Measurements from ENCODE around the gene ZBTB25.

ZBTB25 gene

DNA sequence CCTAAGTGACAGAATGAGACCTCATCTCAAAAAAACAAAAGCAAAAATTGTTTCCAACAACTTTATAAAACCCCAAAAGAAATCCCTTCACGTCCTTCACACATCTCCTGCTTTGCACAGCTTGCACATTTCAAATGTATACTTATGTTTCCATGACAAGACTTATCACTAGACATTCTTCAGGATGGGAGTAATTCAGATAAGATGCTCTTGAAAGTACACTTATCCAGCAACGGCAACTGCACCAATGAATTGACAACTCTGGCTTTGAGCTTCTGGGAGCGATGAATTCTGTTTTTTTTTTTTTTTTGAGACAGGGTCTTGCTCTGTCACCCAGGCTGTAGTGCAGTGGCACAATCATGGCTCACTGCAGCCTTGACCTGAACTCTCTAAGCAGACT is 69.1 kb downstream of the ZBTB25 start:
- no peak for DNase-seq

DNA sequence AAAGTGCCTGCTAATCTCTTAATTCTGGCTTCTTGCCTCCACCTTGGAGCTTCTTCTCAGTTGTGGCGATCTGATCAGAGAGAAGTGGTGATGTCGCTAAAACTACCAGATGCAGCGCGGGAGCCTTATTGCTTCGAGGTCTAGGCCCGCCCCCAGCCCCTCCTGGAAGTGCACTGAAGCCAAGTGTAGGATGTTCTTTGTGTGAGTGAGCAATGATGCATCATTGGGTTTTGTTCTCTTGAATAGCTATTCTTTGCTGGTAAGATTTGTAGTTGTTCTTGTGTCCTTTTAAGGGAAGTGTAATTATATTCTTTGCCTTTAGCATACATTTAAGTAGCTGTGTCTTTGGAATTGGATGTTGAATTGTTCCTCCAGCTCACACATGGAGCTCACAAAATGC is 79.7 kb downstream of the ZBTB25 start:
- DNase-seq: no peak

DNA sequence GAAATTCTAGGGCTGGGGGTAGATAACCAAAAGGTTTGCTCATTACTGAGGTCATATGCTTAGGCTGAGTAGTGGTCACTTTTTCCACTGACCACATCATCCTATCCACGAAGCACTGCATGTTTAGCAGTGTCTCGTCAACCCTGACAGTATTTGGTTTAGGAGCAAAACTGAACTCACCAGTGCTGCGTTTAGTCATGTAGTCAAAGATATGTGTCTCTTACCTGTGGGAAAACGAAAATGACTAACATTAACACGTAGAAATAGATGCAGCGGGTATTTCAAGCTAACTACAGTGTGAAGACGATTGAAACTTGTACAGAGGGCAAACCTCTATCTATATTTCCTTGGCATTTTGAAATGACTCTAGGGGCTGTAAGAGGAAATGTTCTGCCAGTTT is 80.9 kb downstream of the ZBTB25 start:
- no peak for DNase-seq

DNA sequence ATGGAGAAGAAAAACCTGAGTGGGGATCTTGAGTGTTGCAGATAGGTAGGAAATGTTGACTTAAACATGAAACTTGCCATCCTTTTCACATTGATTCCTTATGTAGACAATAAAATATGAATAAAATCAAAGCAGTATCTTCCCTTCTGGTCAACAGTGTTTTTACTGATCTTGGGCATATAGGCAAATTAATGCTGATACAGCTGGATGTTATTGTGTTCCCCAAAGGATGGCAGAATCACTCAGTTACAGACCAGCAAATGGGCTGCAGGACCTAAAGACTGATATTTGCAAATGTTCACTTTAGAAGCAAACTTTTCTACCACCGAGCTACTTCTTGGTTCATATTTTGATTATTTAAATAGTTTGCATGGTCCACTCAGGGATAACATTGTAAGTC is 81.6 kb downstream of the ZBTB25 start:
- DNase-seq: no peak

DNA sequence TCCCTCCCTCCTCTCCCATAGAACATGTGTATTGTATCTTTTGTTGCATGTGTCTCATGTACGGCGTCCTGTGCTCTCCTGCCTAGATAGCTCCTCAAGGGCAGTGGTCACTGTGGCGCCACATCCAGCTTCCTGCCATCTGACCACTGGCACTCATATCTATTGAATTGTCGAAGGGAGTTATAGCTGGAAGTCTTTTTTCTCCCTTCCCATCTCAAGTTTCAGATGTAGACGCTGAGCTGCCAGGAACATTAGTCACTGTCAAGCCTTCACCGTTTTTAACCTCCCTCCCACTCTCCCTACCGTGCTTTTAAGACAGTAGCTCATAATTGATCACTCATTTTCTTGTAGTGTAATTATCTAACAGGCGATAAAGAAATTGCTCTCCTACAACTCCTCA is 82.5 kb downstream of the ZBTB25 start:
- no peak for DNase-seq

DNA sequence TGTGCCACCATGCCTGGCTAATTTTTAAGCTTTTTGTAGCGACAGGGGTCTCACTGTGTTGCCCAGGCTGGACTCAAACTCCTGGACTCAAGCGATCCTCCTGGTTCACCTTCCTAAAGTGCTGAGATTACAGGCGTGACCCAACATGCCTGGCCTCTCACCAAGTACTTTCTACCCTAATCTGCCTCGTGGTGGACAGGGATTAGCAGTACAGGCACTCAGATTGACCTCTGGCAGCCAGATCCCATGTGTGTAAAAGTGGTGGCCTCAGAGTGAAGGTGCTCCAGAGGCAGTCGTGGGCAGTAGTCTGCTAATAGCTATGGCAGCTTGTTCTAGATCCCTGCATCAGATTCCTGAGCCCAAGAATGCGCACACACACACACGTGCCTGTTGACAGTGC is 84.6 kb downstream of the ZBTB25 start:
- DNase-seq: no peak

DNA sequence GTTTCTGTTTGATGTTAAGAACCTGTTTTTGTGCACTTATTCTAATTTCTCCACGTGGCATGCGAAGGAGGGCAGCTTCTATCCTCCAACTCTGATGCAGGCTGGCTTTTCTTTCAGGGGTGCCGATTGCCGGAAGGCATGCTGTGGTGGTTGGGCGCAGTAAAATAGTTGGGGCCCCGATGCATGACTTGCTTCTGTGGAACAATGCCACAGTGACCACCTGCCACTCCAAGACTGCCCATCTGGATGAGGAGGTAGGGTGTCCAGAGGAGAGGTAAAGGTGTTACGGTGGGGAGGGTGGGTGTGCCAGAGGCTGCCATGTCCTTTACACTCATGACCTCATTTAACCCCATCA is 85.9 kb downstream of the ZBTB25 start:
- no peak for DNase-seq

DNA sequence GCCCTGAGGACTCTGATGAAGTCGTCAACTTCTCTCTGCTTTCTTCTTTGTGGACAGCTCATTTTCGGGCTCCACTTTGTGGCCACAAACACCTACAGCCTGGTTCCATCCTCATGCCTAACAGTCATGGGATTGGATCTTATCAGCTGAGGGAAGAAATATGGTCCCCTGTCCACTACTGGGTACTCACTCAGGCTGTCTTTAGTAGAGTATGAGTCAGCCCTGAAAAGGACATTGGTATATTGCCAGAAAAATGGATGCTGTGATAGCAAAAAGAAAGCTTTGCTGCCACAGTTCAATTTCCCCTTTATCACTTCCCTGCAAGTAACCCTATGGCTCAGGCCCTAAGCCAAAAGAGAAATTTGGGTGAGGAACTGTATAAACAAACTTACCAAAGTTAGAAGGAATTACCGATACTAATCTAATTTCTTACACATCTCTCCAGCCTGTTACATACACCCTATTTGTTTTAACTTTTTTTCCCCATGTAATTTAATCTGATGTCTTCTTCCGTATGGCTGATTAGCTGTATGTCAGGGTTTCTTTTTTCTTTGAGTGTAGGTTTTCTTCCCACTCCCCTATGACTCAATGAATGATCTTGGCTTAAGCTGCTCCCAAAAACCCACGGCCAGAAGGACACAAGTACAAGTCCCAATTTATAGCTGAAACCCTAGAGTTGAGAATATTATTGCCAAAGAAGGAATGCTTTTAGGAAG is 86.4 kb downstream of the ZBTB25 start:
- DNase-seq: no peak

DNA sequence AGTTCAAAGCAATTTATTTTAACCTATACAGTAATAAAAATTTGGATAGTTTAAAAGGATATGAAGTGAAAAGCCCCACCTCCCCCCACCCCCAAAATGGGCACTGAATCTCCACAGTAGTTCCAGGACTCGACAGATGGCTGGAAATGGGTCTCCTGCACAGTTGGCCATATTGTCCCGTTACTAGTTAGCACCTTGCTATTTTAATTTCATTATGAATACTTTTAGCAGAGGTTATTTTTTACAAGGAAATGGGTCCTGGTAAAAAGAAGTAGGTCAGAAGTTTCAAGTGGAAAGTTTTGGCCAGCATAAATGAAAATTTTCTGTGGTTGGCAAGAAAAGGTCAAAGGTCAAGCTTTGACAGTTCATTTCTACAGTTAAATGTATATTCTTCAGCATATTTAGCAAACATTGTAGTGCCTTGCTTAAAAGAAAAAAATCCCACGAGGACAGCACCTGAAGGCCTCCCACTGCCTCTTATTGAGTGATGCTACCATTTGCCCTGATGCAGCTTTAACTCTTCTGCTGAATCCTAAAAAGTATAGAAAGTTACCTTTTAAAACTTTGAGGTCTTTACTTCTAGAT is 87.2 kb downstream of the ZBTB25 start:
- DNase-seq: no peak

DNA sequence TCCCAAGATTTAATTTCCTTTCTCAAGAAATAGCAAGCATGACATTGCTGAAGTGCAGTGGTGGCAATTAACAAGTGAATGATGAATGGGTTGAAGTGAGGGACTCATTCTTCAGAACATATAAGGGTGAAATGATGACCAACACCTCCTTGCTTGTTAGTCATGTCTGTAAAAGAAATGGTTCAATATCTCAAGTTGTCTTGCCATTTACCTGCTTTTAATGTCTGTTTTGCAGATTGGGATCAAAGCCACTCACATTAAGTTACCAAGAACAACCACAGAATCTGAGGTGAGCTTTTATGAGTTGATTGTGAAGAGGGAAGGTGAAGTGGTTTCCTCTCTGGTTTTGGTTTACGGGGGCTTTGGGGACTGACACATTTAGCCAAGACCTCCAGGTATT is 91.4 kb downstream of the ZBTB25 start:
- DNase-seq: no peak

DNA sequence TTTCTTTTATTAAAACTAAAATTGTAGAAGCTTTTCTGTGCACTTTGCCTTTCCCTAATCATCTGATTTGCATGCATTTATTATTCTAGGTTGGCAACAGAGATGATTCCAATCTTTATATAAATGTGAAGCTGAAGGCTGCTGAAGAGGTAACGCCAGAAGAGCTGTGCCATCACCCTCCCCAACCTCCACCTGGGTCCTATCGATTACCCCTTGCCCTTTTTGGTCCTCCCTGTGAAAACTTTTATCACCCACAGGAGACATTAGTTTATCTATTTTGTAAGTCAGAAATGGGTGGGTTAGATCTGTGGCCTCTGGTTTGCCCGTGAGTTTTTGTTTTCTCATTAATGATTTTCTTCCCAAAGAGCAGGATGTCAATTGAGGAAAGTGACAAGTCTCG is 92.6 kb downstream of the ZBTB25 start:
- DNase-seq: no peak

DNA sequence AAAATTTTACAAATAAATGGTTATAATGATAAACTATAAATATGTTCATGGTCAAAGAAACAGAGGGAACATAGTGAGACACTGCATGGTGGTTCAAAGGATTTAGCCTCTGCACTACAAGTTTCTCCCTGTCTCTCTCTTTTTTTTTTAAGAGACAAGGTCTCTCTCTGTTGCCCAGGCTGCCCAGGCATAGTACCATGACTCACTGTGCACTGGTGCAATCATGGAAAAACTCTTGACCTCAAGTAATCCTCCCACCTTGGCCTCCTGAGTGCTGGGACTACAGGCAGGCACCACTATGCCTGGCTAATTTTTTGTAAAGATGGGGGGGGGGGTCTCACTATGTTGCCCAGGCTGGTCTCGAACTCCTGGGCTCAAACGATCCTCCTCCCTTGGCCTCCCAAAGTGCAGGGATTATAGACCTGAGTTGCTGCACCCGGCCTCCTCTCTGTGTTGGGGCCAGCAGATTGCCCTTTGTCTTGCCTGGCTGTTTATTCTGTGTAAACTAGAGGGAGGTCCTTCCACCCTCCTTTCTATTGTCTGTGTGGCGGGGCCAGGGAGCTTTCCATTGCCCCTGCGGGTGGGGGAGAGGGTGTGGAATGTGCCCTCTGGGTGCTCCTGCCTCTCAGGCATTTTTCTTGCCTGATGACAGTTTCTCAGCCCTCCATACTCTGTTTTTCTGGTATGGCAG is 93.4 kb downstream of the ZBTB25 start:
- no peak for DNase-seq

DNA sequence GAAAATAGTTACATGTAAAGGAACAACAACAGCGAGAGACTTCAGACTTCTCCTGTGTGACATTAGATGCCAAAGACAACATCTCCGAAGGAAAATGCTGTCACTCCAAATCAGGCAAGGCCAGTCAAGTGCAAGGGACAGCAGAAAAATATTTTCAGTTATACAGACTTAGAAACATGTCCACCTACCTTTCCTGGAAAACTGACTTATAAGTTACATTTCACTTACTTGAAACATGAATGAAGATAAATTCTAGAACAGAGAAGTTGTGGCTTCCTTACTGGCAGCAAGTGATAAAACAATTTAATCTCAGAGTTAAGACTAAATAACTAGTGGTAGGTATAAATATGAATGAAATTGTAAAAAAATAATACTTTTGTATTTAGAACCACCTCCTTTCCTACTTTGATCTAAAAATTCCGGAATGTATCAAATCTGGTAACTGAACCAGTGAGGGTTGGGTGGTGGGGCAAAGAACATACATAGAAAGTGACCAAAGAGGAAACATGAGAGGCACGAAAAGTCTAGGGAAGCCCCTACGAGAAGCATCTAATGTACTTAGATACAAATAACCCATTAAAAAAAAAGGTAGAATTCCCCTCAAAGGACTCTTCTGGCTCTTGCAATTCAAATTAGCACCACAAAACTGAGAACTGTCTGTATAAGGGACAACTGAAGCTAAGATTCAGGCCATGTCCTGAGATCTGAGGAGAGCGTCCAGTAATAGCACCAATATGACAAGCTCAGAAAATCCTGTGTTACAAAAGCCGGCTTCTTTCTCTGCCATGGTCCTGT is 94.3 kb downstream of the ZBTB25 start:
- no peak for DNase-seq

DNA sequence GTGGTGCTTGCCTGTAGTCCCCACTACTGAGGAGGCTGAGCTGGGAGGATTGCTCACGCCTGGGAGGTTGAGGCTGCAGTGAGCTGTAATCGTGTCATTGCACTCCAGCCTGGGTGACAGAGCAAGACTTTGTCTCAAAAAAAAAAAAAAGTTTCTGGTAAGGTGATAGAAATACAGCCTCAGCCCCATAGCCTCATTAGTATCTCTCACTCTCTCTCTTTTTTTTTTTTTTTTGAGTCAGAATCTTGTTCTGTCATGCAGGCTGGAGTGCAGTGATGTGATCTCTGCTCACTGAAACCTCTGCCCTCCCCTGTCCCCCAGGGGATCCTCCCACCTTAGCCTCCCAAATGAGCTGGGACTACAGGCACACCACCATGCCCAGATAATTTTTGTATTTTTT is 96.3 kb downstream of the ZBTB25 start:
- DNase-seq: no peak

DNA sequence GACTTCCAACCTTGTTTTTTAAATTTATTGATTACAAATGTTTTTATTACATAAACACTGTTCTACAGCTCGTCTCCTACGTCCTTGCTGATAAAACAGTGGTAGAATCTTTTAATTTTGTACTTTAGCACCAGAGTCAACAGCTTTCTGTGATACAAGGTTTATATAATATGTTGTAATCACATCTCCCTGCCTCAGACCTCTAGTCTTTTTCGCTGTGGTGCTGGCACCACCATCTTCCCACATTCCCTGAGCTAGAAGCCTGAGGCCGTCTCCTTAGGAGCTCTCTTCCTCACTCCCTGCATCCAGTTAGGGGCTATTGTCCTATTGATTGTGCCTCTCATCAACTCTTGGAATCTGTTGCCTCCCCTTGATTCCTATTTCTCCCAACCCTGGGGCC is 98.3 kb downstream of the ZBTB25 start:
- DNase-seq: no peak

DNA sequence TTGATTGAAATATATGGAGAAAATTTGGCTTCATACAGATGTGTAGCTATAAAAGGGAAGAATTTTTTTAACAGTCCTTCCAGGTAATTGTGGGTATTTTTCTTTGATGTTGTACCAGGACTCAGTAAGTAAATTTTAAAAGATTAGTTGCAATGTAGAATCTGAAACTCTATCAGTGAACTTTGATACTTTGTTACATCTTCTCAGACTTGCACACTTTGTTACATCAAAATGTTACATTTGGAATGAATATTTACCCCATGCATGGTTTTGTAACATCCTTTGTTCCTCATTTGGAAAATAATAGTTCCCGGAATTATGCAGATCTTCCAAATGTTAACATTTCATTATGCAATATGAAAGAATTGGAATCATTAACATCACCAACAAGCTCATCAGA is 101.7 kb downstream of the ZBTB25 start:
- no peak for DNase-seq

DNA sequence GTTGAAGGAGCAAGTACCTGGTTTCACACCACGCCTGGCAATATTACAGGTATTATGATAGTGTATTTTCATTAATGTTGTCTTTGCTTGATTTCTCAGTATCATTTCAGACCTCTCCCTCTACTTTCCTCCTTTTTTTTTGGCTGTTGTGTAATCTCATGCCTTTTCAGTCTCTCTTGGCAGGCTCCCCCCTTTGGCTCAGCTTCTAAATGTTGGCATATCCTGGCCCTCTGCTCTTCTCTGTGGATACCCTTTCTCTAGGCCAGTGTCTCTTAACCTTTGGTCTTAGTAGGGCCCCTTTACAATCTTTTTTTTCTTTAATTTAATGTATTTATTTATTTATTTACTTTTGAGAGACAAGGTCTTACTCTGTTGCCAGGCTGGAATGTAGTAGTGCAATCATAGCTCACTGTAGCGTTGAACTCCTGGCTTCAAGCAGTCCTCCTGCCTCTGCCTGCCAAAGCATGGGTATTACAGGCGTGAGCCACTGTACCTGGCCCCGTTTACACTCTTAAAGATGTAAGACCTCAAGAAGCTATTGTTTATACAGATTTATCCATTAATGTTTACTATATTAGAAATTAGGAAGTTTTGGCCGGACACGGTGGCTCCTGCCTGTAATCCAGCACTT is 102.7 kb downstream of the ZBTB25 start:
- no peak for DNase-seq
